AG04449 (cell line): Measurements from ENCODE around the gene COL6A2.

ENCODE experiments used
- CTCF ChIA-PET: fragments of 350-600 bp; formaldehyde crosslinking; extraction: SDS; loops from one replicate; lab custom pipeline; 2021; ENCODE audit warnings: antibody characterized with exemption; lab: Yijun Ruan, JAX
- POLR2A ChIA-PET: fragments of 400-600, 350-600 bp; formaldehyde crosslinking; extraction: SDS; loops from one replicate; lab custom pipeline; 2020; ENCODE audit warnings: antibody characterized with exemption, inconsistent platforms; lab: Yijun Ruan, JAX
- DNase-seq: peaks from one replicate; pipeline ENCODE4 v3.0.0-alpha.2; 2010; ENCODE audit warnings: low read depth, low spot score
- H3K4me3 ChIP-seq: 2 replicates; pipeline ENCODE4 v1.5.1; 2011; ENCODE audit warnings: low read depth, mild to moderate bottlenecking, control low read depth, low read length
- CTCF ChIP-seq: IDR thresholded peaks from one replicate; pipeline ENCODE4 v1.5.1; 2011; ENCODE audit warnings: mild to moderate bottlenecking, moderate library complexity, low read length, control low read depth, inconsistent platforms; ENCODE audit not compliant: insufficient read depth; ENCODE audit errors: missing control alignments

Gene COL6A2

GRCh38 chr21:46077674-46078101 lies 20.2 kb upstream of the COL6A2 start:
- ChIA-PET CTCF (no interaction called here), POLR2A (interaction anchor here (1.0 kb wide), 1 partner anchor 11 kb away, joined by 4 read pairs; no protein-coding TSS in a partner anchor)
- TF ChIP-seq CTCF, result no peak
- H3K4me3 ChIP-seq, result no peak overlapping the region
- no peak for DNase-seq

- ChIA-PET POLR2A (interaction anchor here (0.7 to 3.1 kb wide), 12 partner anchors 13 to 97 kb away, joined by 3 to 19 read pairs (median 4); partner anchors contain the start of gene COL6A1), CTCF (interaction anchor here (1.1 to 2.0 kb wide), 3 partner anchors 11 to 16 kb away, joined by 3 to 6 read pairs (median 5); no protein-coding TSS in a partner anchor)
- TF ChIP-seq CTCF, result no peak
- DNase-seq, result no peak
- no peak overlapping the region for H3K4me3 ChIP-seq
Measured at GRCh38 chr21:46078322-46078977, 19.5 kb upstream of the COL6A2 start.

- ChIA-PET POLR2A (interaction anchor here (0.7 to 3.1 kb wide), 16 partner anchors 12 to 97 kb away, joined by 3 to 19 read pairs (median 4); partner anchors contain the start of gene COL6A1), CTCF (interaction anchor here (1.1 to 2.0 kb wide), 3 partner anchors 12 to 17 kb away, joined by 3 to 6 read pairs (median 5); no protein-coding TSS in a partner anchor)
- H3K4me3 ChIP-seq, result no peak overlapping the region
- TF ChIP-seq CTCF, result no peak
- DNase-seq, result no peak
Measured at GRCh38 chr21:46078978-46079351, 18.9 kb upstream of the COL6A2 start.

- ChIA-PET CTCF (interaction anchor here (1.1 to 3.2 kb wide), 5 partner anchors 13 to 107 kb away, joined by 3 to 23 read pairs (median 5); no protein-coding TSS in a partner anchor), POLR2A (interaction anchor here (0.7 to 3.1 kb wide), 17 partner anchors 13 to 98 kb away, joined by 3 to 19 read pairs (median 4); partner anchors contain the start of gene COL6A1)
- H3K4me3 ChIP-seq, result no peak overlapping the region
- DNase-seq, result peak; percentile 76
- TF ChIP-seq CTCF, result no peak
Measured at GRCh38 chr21:46079352-46080170, 18.4 kb upstream of the COL6A2 start.

- POLR2A ChIA-PET, result interaction anchor here (1.0 to 3.1 kb wide), 7 partner anchors 12 to 99 kb away, joined by 4 to 19 read pairs (median 7); partner anchors contain the start of gene COL6A1
Measured at GRCh38 chr21:46080171-46081021, 17.5 kb upstream of the COL6A2 start.

More at GRCh38 chr21:46080171-46081021, 17.5 kb upstream of the COL6A2 start:
- DNase-seq, result no peak
- CTCF ChIA-PET, result interaction anchor here (1.5 to 3.2 kb wide), 4 partner anchors 12 to 108 kb away, joined by 3 to 23 read pairs (median 6); no protein-coding TSS in a partner anchor
- no peak for TF ChIP-seq CTCF
- H3K4me3 ChIP-seq, result no peak overlapping the region
